SK-N-SH (cell line): ENCODE results near the gene VEZF1.

Source experiments
- CTCF ChIP-seq: fragments of 200-600 bp; sonication (generic); IDR thresholded peaks from 2 replicates; pipeline ENCODE4 v1.6.1; 2017; ENCODE audit warnings: antibody characterized with exemption, mild to moderate bottlenecking, moderate library complexity
- EP300 ChIP-seq, 2 experiments: IDR thresholded peaks; 2 replicates each; pipeline versions ENCODE4 v1.4.0 to v1.6.1; 2012; ENCODE audit warnings: borderline replicate concordance in 1 of 2, low read depth in 1 of 2, low read length in 1 of 2
- FOSL2 ChIP-seq: IDR thresholded peaks from 2 replicates; pipeline ENCODE4 v1.4.0; 2012; ENCODE audit warnings: low read depth, mild to moderate bottlenecking, moderate library complexity, borderline replicate concordance
- GABPA ChIP-seq: IDR thresholded peaks from 2 replicates; pipeline ENCODE4 v1.4.0; 2012; ENCODE audit warnings: low read depth, mild to moderate bottlenecking
- MAX ChIP-seq: IDR thresholded peaks from 2 replicates; pipeline ENCODE4 v1.4.0; 2012; ENCODE audit warnings: low read depth
- POLR2AphosphoS5 ChIP-seq: IDR thresholded peaks from 2 replicates; pipeline ENCODE4 v1.6.1; 2012; ENCODE audit warnings: low read depth, low read length
- RAD21 ChIP-seq: IDR thresholded peaks from 2 replicates; pipeline ENCODE4 v1.6.1; 2012; ENCODE audit warnings: mild to moderate bottlenecking, low read length
- RXRA ChIP-seq: IDR thresholded peaks from 2 replicates; pipeline ENCODE4 v1.4.0; 2012; ENCODE audit warnings: low read depth, mild to moderate bottlenecking, borderline replicate concordance
- SIN3A ChIP-seq: IDR thresholded peaks from 2 replicates; pipeline ENCODE4 v1.6.1; 2012; ENCODE audit warnings: low read depth, mild to moderate bottlenecking, low read length, moderate library complexity, borderline replicate concordance
- SMC3 ChIP-seq: IDR thresholded peaks from 2 replicates; pipeline ENCODE4 v1.6.1; 2012; ENCODE audit warnings: low read depth, low read length, improper control_type of control experiment
- TCF12 ChIP-seq: IDR thresholded peaks from 2 replicates; pipeline ENCODE4 v1.4.0; 2012

DNA sequence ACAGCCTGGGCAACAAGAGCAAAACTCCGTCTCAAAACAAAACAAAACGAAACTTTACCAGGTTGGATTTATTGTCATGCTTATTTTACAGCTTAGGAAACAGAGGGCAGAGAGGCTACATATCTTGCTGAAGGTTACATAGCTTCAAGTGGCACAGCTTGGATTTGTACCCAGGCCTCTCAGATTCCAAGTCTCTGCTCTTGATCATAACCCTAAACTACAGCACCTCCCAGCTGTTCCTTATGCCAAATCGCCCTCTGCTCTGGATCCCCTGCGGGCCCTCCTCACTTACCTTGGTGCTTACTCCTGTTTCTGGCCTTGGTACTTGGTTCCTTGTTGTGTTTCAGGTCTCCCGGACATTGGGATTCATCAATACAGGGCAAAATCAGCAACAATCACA lies 21.2 kb downstream of the VEZF1 start:
- TF ChIP-seq MAX (no peak), RAD21 (no peak), GABPA (no peak), POLR2AphosphoS5 (no peak), CTCF (no peak), EP300 (IDR thresholded peaks at IDR 0.05; ENCODE audit: borderline replicate concordance in 1 of 2, low read depth in 1 of 2, low read length in 1 of 2) (no peak), SIN3A (no peak), RXRA (no peak), TCF12 (no peak), SMC3 (no peak), FOSL2 (no peak)
